Liver (tissue), 9 donors: ENCODE measurements around the gene LMF1. TPM values are rescaled to one million over a fixed set of nuclear protein-coding genes. Genes with fewer than 3 reads are reported as not detected.

Source experiments
- DNase-seq: peaks from one replicate; pipeline ENCODE4 v3.0.0-alpha.2; 2017; ENCODE audit warnings: low spot score
- H3K27ac ChIP-seq, 2 donors: one replicate each; pipeline ENCODE4 v1.7.0; 2013; ENCODE audit warnings: inconsistent platforms in 2 of 2, low read length in 2 of 2, control low read depth in 1 of 2, low read depth in 1 of 2, mild to moderate bottlenecking in 1 of 2
- H3K27me3 ChIP-seq, 4 donors: one replicate each; pipeline versions ENCODE4 v1.6.1 to v1.7.0; 2013; ENCODE audit warnings: low read length in 3 of 4, inconsistent platforms in 1 of 4, mild to moderate bottlenecking in 1 of 4, moderate library complexity in 1 of 4; ENCODE audit not compliant: control insufficient read depth in 4 of 4, insufficient read depth in 4 of 4
- H3K36me3 ChIP-seq, 4 donors: one replicate each; pipeline versions ENCODE4 v1.6.1 to v1.7.0; 2013; ENCODE audit warnings: low read length in 3 of 4, mild to moderate bottlenecking in 3 of 4, low read depth in 1 of 4, moderate library complexity in 1 of 4; ENCODE audit not compliant: control insufficient read depth in 4 of 4, insufficient read depth in 3 of 4
- H3K4me1 ChIP-seq, 4 donors: one replicate each; pipeline versions ENCODE4 v1.6.1 to v1.7.0; 2013; ENCODE audit warnings: low read length in 3 of 4, mild to moderate bottlenecking in 3 of 4, moderate library complexity in 1 of 4; ENCODE audit not compliant: control insufficient read depth in 4 of 4, insufficient read depth in 4 of 4
- H3K4me3 ChIP-seq, 3 donors: one replicate each; pipeline versions ENCODE4 v1.6.1 to v1.7.0; 2013; ENCODE audit warnings: low read length in 3 of 3, control low read depth in 1 of 3, low read depth in 1 of 3, mild to moderate bottlenecking in 1 of 3
- H3K9ac ChIP-seq, 2 donors: one replicate each; pipeline ENCODE4 v1.7.0; 2013; ENCODE audit warnings: low read length in 2 of 2, mild to moderate bottlenecking in 2 of 2, moderate library complexity in 2 of 2, control low read depth in 1 of 2, low read depth in 1 of 2
- H3K9me3 ChIP-seq, 4 donors: one replicate each; pipeline versions ENCODE4 v1.6.1 to v1.7.0; 2013; ENCODE audit warnings: low read length in 3 of 4; ENCODE audit not compliant: control insufficient read depth in 4 of 4
- EGR1 ChIP-seq, 2 donors: IDR thresholded peaks; 2 replicates each; pipeline ENCODE4 v1.6.1; 2016 to 2018; ENCODE audit warnings: antibody characterized with exemption in 2 of 2, low read depth in 2 of 2
- FOXA1 ChIP-seq: IDR thresholded peaks from 2 replicates; pipeline ENCODE4 v1.6.1; 2016; ENCODE audit warnings: antibody characterized with exemption
- GABPA ChIP-seq, 2 donors: IDR thresholded peaks in 1 of 2; conservative IDR thresholded peaks in 1 of 2; 2 replicates each; pipeline ENCODE4 v1.6.1; 2016; ENCODE audit warnings: antibody characterized with exemption in 2 of 2, mild to moderate bottlenecking in 1 of 2, moderate library complexity in 1 of 2
- HNF4A ChIP-seq, 2 donors: conservative IDR thresholded peaks; 2 replicates each; pipeline ENCODE4 v1.6.1; 2016; ENCODE audit warnings: antibody characterized with exemption in 2 of 2, mild to moderate bottlenecking in 2 of 2
- HNF4G ChIP-seq: IDR thresholded peaks from 2 replicates; pipeline ENCODE4 v1.6.1; 2016; ENCODE audit warnings: antibody characterized with exemption
- JUND ChIP-seq, 2 donors: IDR thresholded peaks; 2 replicates each; pipeline ENCODE4 v1.6.1; 2016; ENCODE audit warnings: antibody characterized with exemption in 2 of 2
- NR2F2 ChIP-seq: IDR thresholded peaks from 2 replicates; pipeline ENCODE4 v1.6.1; 2016; ENCODE audit warnings: antibody characterized with exemption
- RAD21 ChIP-seq, 2 donors: IDR thresholded peaks; 2 replicates each; pipeline ENCODE4 v1.6.1; 2016; ENCODE audit warnings: antibody characterized with exemption in 2 of 2, mild to moderate bottlenecking in 2 of 2
- RXRA ChIP-seq, 2 donors: IDR thresholded peaks; 2 replicates each; pipeline ENCODE4 v1.6.1; 2017 to 2018; ENCODE audit warnings: antibody characterized with exemption in 2 of 2, mild to moderate bottlenecking in 1 of 2
- SP1 ChIP-seq: IDR thresholded peaks from 2 replicates; pipeline ENCODE4 v1.6.1; 2018; ENCODE audit warnings: antibody characterized with exemption, mild to moderate bottlenecking
- TAF1 ChIP-seq: conservative IDR thresholded peaks from 2 replicates; pipeline ENCODE4 v1.6.1; 2016; ENCODE audit warnings: antibody characterized with exemption, mild to moderate bottlenecking
- YY1 ChIP-seq: IDR thresholded peaks from 2 replicates; pipeline ENCODE4 v1.6.1; 2016; ENCODE audit warnings: antibody characterized with exemption, mild to moderate bottlenecking
- ZBTB33 ChIP-seq: IDR thresholded peaks from 2 replicates; pipeline ENCODE4 v1.6.1; 2016; ENCODE audit warnings: antibody characterized with exemption
- WGBS: extraction: QIAGEN DNeasy Blood & Tissue Kit; methylation state at CpG from one replicate; pipeline ENCODE4 v1.1.7; 2013; 5-methylcytosine and 5-hydroxymethylcytosine counted together
- polyA plus RNA-seq, 2 donors: library from polyadenylated mRNA; stranded (reverse) in 1 of 2; unstranded in 1 of 2; fragments of 200-250 nt in 1 of 2; fragments of >200 nt in 1 of 2; fragmentation: Nextera tagmentation in 1 of 2; extraction: Ambion mirVana in 1 of 2; gene quantifications; one replicate each; pipeline versions ENCODE4 v1.2.1 to v1.2.3, GENCODE V29; 2013 to 2015
- total RNA-seq, 2 donors: library from RNA; depleted of rRNA; stranded (reverse); fragments of >200 nt; gene quantifications; one replicate each; pipeline ENCODE4 v1.2.3, GENCODE V29; 2014
- TF ChIP-seq, protein P1 (sequence below): fragments of 150-350 bp; IDR thresholded peaks from 2 replicates; pipeline ENCODE4 v1.5.1; 2017; ENCODE audit warnings: improper control_type of control experiment, low read depth, low read length; ENCODE audit not compliant: missing input control
- TF ChIP-seq, protein P2 (sequence below): IDR thresholded peaks from 2 replicates; pipeline ENCODE4 v1.6.1; 2016; ENCODE audit warnings: antibody characterized with exemption
- TF ChIP-seq, protein P3 (sequence below): IDR thresholded peaks from 2 replicates; pipeline ENCODE4 v1.6.1; 2016; ENCODE audit warnings: antibody characterized with exemption, mild to moderate bottlenecking
- TF ChIP-seq, protein P4 (sequence below): IDR thresholded peaks from 2 replicates; pipeline ENCODE4 v1.6.1; 2016; ENCODE audit warnings: antibody characterized with exemption
- donor health status: healthy.
- donor health status: healthy.
- donor health status: healthy.
- donor health status: healthy.
- donor health status: healthy.

The LMF1 gene
- total and polyA plus RNA-seq, 4 donors = 8.8 to 24.3 (median 12.6) TPM

DNA sequence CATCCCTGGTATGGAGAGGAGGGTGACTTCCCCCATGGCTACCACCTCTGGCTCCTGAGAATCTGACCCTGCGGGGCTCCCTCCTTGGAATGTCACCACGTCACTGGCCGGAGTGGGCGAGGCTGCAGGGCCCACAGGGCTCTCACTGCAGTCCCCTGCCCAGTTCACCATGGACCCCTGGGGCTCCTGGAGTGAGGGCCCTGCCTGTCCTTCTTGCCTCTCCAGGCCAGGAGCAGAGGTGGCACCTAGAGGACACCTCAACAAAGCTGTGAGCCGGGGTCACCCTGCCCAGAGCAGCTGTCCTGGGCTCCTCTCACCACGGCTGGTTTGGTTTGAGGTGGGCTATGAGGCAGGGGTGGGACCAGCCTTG is 102.4 kb downstream of the LMF1 start (continued):
- TF ChIP-seq RXRA (IDR thresholded peaks at IDR 0.05) = no peak

DNA sequence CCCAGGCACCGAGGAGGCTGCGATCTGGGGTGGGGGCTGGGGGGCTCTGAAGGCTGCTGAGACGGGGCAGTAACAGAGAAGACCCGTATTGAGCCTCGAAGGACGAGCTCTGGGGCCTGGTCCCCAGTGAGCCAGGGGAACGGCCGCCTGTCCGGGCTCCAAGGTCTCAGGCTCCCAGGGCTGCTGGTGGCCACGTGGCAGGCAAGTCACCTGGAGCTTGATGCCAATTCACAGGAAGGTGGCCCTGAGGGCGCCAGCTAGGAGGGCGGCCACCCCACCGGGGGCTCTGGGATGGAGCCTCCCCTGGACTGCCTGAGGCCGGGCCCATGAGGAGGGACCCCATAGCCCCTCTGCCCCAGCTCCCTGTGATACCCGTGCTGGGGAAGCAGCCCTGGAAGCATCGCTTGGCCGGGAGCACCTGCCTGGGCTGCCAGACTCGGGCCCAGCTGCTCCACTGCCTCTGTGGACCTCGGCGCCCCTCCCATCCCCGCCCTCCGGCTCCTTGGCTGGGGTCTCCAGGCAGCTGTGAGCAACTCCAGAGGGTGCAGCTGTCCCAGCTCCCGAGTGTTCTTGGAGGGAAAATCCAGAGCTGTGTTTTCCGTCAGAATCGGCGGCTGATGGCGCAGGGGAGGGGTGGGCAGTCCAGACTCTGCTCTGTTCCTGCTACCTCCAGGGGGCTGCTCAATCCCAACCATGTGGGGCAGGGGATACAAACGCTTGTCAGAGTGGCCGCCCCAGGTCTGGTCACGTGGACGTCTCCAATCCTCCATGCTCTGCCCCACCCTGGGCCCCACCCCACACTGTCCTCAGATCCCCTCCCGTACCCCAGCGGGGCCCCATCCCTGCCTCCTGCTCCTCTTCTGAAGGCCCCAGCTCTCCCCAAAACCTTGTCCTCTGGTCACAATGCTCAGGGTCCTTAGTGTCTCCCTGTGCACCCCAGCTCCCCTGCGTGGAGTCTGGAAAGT is 103.1 kb downstream of the LMF1 start:
- no peaks in the 10 kb centered on the region for H3K9me3 ChIP-seq
- no peak for DNase-seq
- H3K4me3 ChIP-seq = no peak overlapping the region
- H3K9ac ChIP-seq = no peak overlapping the region
- WGBS = 97% methylated on average over 34 of the region's 34 CpGs
- no peaks in the 10 kb centered on the region for H3K4me1 ChIP-seq
- H3K36me3 ChIP-seq = peaks cover 0 to 5% (median 2%) of the 10 kb centered on the region in 4 donors
- H3K27ac ChIP-seq = no peak overlapping the region
- no peaks in the 10 kb centered on the region for H3K27me3 ChIP-seq
- TF ChIP-seq JUND (IDR thresholded peaks at IDR 0.05) = no peak
- TF ChIP-seq RXRA (IDR thresholded peaks at IDR 0.05) = no peak
- TF ChIP-seq, protein P1, sequence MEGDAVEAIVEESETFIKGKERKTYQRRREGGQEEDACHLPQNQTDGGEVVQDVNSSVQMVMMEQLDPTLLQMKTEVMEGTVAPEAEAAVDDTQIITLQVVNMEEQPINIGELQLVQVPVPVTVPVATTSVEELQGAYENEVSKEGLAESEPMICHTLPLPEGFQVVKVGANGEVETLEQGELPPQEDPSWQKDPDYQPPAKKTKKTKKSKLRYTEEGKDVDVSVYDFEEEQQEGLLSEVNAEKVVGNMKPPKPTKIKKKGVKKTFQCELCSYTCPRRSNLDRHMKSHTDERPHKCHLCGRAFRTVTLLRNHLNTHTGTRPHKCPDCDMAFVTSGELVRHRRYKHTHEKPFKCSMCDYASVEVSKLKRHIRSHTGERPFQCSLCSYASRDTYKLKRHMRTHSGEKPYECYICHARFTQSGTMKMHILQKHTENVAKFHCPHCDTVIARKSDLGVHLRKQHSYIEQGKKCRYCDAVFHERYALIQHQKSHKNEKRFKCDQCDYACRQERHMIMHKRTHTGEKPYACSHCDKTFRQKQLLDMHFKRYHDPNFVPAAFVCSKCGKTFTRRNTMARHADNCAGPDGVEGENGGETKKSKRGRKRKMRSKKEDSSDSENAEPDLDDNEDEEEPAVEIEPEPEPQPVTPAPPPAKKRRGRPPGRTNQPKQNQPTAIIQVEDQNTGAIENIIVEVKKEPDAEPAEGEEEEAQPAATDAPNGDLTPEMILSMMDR = no peak
- TF ChIP-seq SP1 = no peak
- TF ChIP-seq TAF1 = no peak
- no peak for TF ChIP-seq HNF4G
- TF ChIP-seq, protein P2, sequence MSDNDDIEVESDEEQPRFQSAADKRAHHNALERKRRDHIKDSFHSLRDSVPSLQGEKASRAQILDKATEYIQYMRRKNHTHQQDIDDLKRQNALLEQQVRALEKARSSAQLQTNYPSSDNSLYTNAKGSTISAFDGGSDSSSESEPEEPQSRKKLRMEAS = no peak
- no peak for TF ChIP-seq FOXA1

GRCh38 chr16:866252-866896 is 104.4 kb downstream of the LMF1 start:
- no peaks in the 10 kb centered on the region for H3K4me1 ChIP-seq

More at GRCh38 chr16:866252-866896, 104.4 kb downstream of the LMF1 start:
- Histone ChIP-seq H3K9ac (no peak overlapping the region), H3K4me3 (no peak overlapping the region), H3K27me3 (no peaks in the 10 kb centered on the region), H3K27ac (no peak overlapping the region), H3K9me3 (peaks cover 0 to 2% (median 0%) of the 10 kb centered on the region in 4 donors), H3K36me3 (peaks cover 0 to 4% (median under 1%) of the 10 kb centered on the region in 4 donors)
- DNase-seq = no peak
- TF ChIP-seq EGR1 (IDR thresholded peaks at IDR 0.05; ENCODE audit: low read depth in 2 of 2) = no peak
- no peak for TF ChIP-seq NR2F2
- TF ChIP-seq, protein P1 = no peak
- TF ChIP-seq RAD21 (IDR thresholded peaks at IDR 0.05) = no peak
- TF ChIP-seq ZBTB33 = no peak
- TF ChIP-seq YY1 = no peak
- TF ChIP-seq GABPA (IDR thresholded peaks at IDR 0.05 in 1 of 2, conservative IDR thresholded peaks at IDR 0.05 in 1 of 2) = no peak
- no peak for TF ChIP-seq HNF4A (conservative IDR thresholded peaks at IDR 0.05)
- no peak for TF ChIP-seq FOXA1
- TF ChIP-seq, protein P3, sequence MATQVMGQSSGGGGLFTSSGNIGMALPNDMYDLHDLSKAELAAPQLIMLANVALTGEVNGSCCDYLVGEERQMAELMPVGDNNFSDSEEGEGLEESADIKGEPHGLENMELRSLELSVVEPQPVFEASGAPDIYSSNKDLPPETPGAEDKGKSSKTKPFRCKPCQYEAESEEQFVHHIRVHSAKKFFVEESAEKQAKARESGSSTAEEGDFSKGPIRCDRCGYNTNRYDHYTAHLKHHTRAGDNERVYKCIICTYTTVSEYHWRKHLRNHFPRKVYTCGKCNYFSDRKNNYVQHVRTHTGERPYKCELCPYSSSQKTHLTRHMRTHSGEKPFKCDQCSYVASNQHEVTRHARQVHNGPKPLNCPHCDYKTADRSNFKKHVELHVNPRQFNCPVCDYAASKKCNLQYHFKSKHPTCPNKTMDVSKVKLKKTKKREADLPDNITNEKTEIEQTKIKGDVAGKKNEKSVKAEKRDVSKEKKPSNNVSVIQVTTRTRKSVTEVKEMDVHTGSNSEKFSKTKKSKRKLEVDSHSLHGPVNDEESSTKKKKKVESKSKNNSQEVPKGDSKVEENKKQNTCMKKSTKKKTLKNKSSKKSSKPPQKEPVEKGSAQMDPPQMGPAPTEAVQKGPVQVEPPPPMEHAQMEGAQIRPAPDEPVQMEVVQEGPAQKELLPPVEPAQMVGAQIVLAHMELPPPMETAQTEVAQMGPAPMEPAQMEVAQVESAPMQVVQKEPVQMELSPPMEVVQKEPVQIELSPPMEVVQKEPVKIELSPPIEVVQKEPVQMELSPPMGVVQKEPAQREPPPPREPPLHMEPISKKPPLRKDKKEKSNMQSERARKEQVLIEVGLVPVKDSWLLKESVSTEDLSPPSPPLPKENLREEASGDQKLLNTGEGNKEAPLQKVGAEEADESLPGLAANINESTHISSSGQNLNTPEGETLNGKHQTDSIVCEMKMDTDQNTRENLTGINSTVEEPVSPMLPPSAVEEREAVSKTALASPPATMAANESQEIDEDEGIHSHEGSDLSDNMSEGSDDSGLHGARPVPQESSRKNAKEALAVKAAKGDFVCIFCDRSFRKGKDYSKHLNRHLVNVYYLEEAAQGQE = no peak
- no peak for TF ChIP-seq JUND (IDR thresholded peaks at IDR 0.05)
- no peak for TF ChIP-seq TAF1
- TF ChIP-seq, protein P2 = no peak
- TF ChIP-seq, protein P4, sequence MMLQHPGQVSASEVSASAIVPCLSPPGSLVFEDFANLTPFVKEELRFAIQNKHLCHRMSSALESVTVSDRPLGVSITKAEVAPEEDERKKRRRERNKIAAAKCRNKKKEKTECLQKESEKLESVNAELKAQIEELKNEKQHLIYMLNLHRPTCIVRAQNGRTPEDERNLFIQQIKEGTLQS = no peak
- TF ChIP-seq RXRA (IDR thresholded peaks at IDR 0.05) = no peak
- no peak for TF ChIP-seq HNF4G
- 95% methylated on average over 9 of the region's 9 CpGs for WGBS
